Spleen (tissue), 7 donors: Measurements from ENCODE around the gene SEC22B.
"Not testable (repeated sequence)": the region's sequence is repeated elsewhere in the genome, so short reads cannot be mapped to it uniquely, and the experiment has no call there.

Source experiments
- CTCF ChIP-seq, 11 experiments: fragments of 200-600 bp in 7 of 11; fragments of 450-650 bp in 4 of 11; sonication (generic) in 4 of 11; IDR thresholded peaks in 8 of 11; conservative IDR thresholded peaks in 3 of 11; 1 replicate in 7 of 11; 2 replicates in 4 of 11; pipeline versions ENCODE4 v1.4.0 to v1.8.0; 2016 to 2021; ENCODE audit warnings: antibody characterized with exemption in 11 of 11, inconsistent platforms in 4 of 11, mild to moderate bottlenecking in 1 of 11
- POLR2A ChIP-seq, 3 donors: fragments of 450-650 bp; IDR thresholded peaks; one replicate each; pipeline ENCODE4 v1.5.1; 2017; ENCODE audit warnings: antibody characterized with exemption in 3 of 3, mild to moderate bottlenecking in 1 of 3
- donor health status: DM: no; HTN: no; CAD: no; lungs with moderate emphysema.
- donor health status: DM: no; HTN: no; CAD: no.
- donor health status: DM: no; HTN: no; CAD: no.

- TF ChIP-seq CTCF (IDR thresholded peaks at IDR 0.05 in 8 of 11, conservative IDR thresholded peaks at IDR 0.05 in 3 of 11); POLR2A (IDR thresholded peaks at IDR 0.05): not testable (repeated sequence)
Measured at GRCh38 chr1:120103768-120104167, 72.6 kb downstream of the SEC22B start.
